GM12874 (cell line): Measurements from ENCODE around the gene USP35.

Source experiments
- CTCF ChIP-seq: IDR thresholded peaks from 2 replicates; pipeline ENCODE4 v1.5.1; 2011; ENCODE audit warnings: low read depth, mild to moderate bottlenecking, control low read depth, low read length, moderate library complexity; ENCODE audit not compliant: insufficient read depth

USP35 gene

GRCh38 chr11:78227921-78228320 is 39.2 kb downstream of the USP35 start:
- no peak for TF ChIP-seq CTCF

- peak; percentile 50 for TF ChIP-seq CTCF
Measured at GRCh38 chr11:78228467-78228866, 39.7 kb downstream of the USP35 start.

- TF ChIP-seq CTCF = no peak
Measured at GRCh38 chr11:78229106-78229505, 40.4 kb downstream of the USP35 start.

GRCh38 chr11:78230161-78230877 is 41.6 kb downstream of the USP35 start:
- no peak for TF ChIP-seq CTCF

GRCh38 chr11:78231962-78232501 is 43.3 kb downstream of the USP35 start:
- no peak for TF ChIP-seq CTCF

- no peak for TF ChIP-seq CTCF
Measured at GRCh38 chr11:78234006-78234405, 45.3 kb downstream of the USP35 start.

GRCh38 chr11:78237293-78238046 is 48.8 kb downstream of the USP35 start:
- TF ChIP-seq CTCF = no peak
